Measurements from ENCODE around the gene SPACA9. TPM values are rescaled to one million over a fixed set of nuclear protein-coding genes. Genes with fewer than 3 reads are reported as not detected.

The SPACA9 gene
- total and polyA plus RNA-seq, 10 of the 15 experiments (the other 5 are each of a cell fraction or from before 2014, with no cell fraction given) = 0.68 to 2.9 (median 1.0) TPM

GRCh38 chr9:132883349-132884294, 4.9 kb downstream of the SPACA9 start:
- 0 out of 4 replicates have a peak, but pooled peaks cover 0 to 2% of the 10 kb centered on the region in 2 experiments for H3K27me3 ChIP-seq (replicated peaks in 1 of 2; ENCODE audit: control insufficient read depth in 2 of 2, insufficient read depth in 2 of 2, low read length in 1 of 2)
- SMC1A ChIA-PET (ENCODE audit: uncharacterized antibody, unreplicated experiment) = no interaction called here
- H4K20me1 ChIP-seq (ENCODE audit: control insufficient read depth, insufficient read depth) = no peaks in the 10 kb centered on the region
- no peak overlapping the region for H3K4me3 ChIP-seq
- ATAC-seq (no peak), DNase-seq (ENCODE audit: low read depth, low spot score) (no peak), FAIRE-seq (no peak)
- no peak overlapping the region for H2AFZ ChIP-seq (ENCODE audit: control insufficient read depth, low read depth, low read length)
- no peak overlapping the region for H3K4me2 ChIP-seq (ENCODE audit: control insufficient read depth, insufficient read depth)
- H3K27ac ChIP-seq (ENCODE audit: control insufficient read depth, insufficient read depth) = no peak overlapping the region
- in situ Hi-C loops (cut with MboI) = no loop called here
- RAD21 ChIA-PET (ENCODE audit: unreplicated experiment) = no interaction called here
- CTCF ChIA-PET = no interaction called here
- no TSS peak for BruUV-seq (replicated peaks)
- WGBS (ENCODE audit: insufficient coverage, insufficient replicate concordance, low lambda C conversion rate, missing lambda C conversion rate) = 69% methylated on average over 27 of the region's 27 CpGs
- no peak overlapping the region for H3K9ac ChIP-seq (ENCODE audit: control insufficient read depth, insufficient read depth, low read length)
- no peaks in the 10 kb centered on the region for H3K9me3 ChIP-seq (replicated peaks; ENCODE audit: control insufficient read depth, insufficient read depth, low read length)
- no peaks in the 10 kb centered on the region for H3K36me3 ChIP-seq (ENCODE audit: control insufficient read depth in 2 of 2, insufficient read depth in 2 of 2, low read length in 1 of 2)
- POLR2A ChIA-PET = no interaction called here
- intact Hi-C loops (cut with micrococcal nuclease; ENCODE audit: unreplicated experiment) = no loop called here
- H3K4me1 ChIP-seq (ENCODE audit: control insufficient read depth, insufficient read depth, low read length) = no peaks in the 10 kb centered on the region
- no peaks in the 10 kb centered on the region for H3K79me2 ChIP-seq (ENCODE audit: control insufficient read depth, insufficient read depth, low read length)
- TF ChIP-seq ZBTB11 (CRISPR knock-in tag; IDR thresholded peaks at IDR 0.05) = no peak
- no peak for TF ChIP-seq CBX5 (IDR thresholded peaks at IDR 0.05; ENCODE audit: low read depth)
- TF ChIP-seq ZBTB40 (IDR thresholded peaks at IDR 0.05; ENCODE audit: borderline replicate concordance) = no peak
- TF ChIP-seq PML (IDR thresholded peaks at IDR 0.05; ENCODE audit: low read length) = no peak
- no peak for TF ChIP-seq YBX1 (IDR thresholded peaks at IDR 0.05)
- no peak for TF ChIP-seq RELA (IDR thresholded peaks at IDR 0.05; ENCODE audit: borderline replicate concordance, partially characterized antibody)
- no peak for TF ChIP-seq RFX5 (IDR thresholded peaks at IDR 0.05; ENCODE audit: low read depth, low read length)
- no peak for TF ChIP-seq SIN3A (IDR thresholded peaks at IDR 0.05; ENCODE audit: low read depth, low read length)
- TF ChIP-seq BCL11A (IDR thresholded peaks at IDR 0.05; ENCODE audit: low read depth, low read length) = no peak
- TF ChIP-seq POLR2AphosphoS2 (IDR thresholded peaks at IDR 0.05; ENCODE audit: low read depth, low read length) = no peak
- TF ChIP-seq USF2 (IDR thresholded peaks at IDR 0.05; ENCODE audit: borderline replicate concordance, low read depth, low read length) = no peak
- no peak for TF ChIP-seq MAX (IDR thresholded peaks at IDR 0.05; ENCODE audit: low read depth, low read length)
- TF ChIP-seq MEF2B (IDR thresholded peaks at IDR 0.05; ENCODE audit: partially characterized antibody, poor library complexity, severe bottlenecking) = no peak
- no peak for TF ChIP-seq ZSCAN29 (IDR thresholded peaks at IDR 0.05)
- no peak for TF ChIP-seq SMARCA5 (IDR thresholded peaks at IDR 0.05)
- TF ChIP-seq SUZ12 (IDR thresholded peaks at IDR 0.05; ENCODE audit: unreplicated experiment) = no peak

Data from GM12878 (cell line).